HCT116 (cell line): ENCODE data around the gene CHSY3. TPM values are rescaled to one million over a fixed set of nuclear protein-coding genes. Genes with fewer than 3 reads are reported as not detected.

Experiments
- ATAC-seq: fragments of 200-7000 bp; cut with Tn5 transposase; 2 replicates; pipeline ENCODE4 v1.9.1; 2020; ENCODE audit warnings: mild to moderate bottlenecking, moderate library complexity
- BruUV-seq: library from RNA; stranded (reverse); fragments of 400-500 nt; replicated peaks from 2 replicates; lab custom pipeline; 2021; lab: Mats Ljungman, UMichigan
- CTCF ChIA-PET: fragments of 300-600 bp; sonication (Branson Sonifier 250); formaldehyde crosslinking; loops from one replicate; lab custom pipeline; 2021; ENCODE audit warnings: antibody characterized with exemption; lab: Charles Lee
- POLR2A ChIA-PET: fragments of 300-600, 350-600 bp; sonication (Branson Sonifier 250); formaldehyde crosslinking; loops from one replicate; lab custom pipeline; 2021; ENCODE audit warnings: antibody characterized with exemption; lab: Charles Lee
- RAD21 ChIA-PET, 2 experiments: fragments of 300-600 bp; sonication (Branson Sonifier 250); formaldehyde crosslinking; loops; one replicate each; lab custom pipeline; 2023; ENCODE audit warnings: low total read pairs in 2 of 2; ENCODE audit not compliant: uncharacterized antibody in 2 of 2, unreplicated experiment in 2 of 2, low non-redundant PET in 1 of 2; lab: Charles Lee
- DNase-seq: peaks from one replicate; pipeline ENCODE4 v3.0.0-alpha.2; 2010; ENCODE audit warnings: low read depth, low spot score
- H2AFZ ChIP-seq: fragments of 200-600 bp; shearing (Covaris generic), sonication (generic); 2 replicates; pipeline ENCODE4 v1.6.1; 2017; ENCODE audit warnings: low read depth, mixed run types, mixed read lengths, antibody characterized with exemption, low read length; ENCODE audit not compliant: poor library complexity, severe bottlenecking
- H3K27ac ChIP-seq: 2 replicates; pipeline ENCODE4 v1.5.1; 2012; ENCODE audit warnings: low read depth, low read length
- H3K27me3 ChIP-seq: fragments of 200-600 bp; sonication (generic); 2 replicates; pipeline ENCODE4 v1.6.1; 2016; ENCODE audit warnings: mixed run types, low read length, mixed read lengths; ENCODE audit not compliant: insufficient read depth
- H3K36me3 ChIP-seq, 2 experiments: fragments of 200-500 bp in 1 of 2; fragments of 200-600 bp in 1 of 2; sonication (Bioruptor generic) in 1 of 2; sonication (generic) in 1 of 2; 2 replicates each; pipeline versions ENCODE4 v1.5.1 to v1.6.1; 2014 to 2016; ENCODE audit warnings: low read length in 2 of 2, inconsistent platforms in 1 of 2, mixed read lengths in 1 of 2, mixed run types in 1 of 2; ENCODE audit not compliant: insufficient read depth in 2 of 2, control insufficient read depth in 1 of 2
- H3K4me1 ChIP-seq, 2 experiments: fragments of 200-600 bp in 1 of 2; sonication (generic) in 1 of 2; 2 replicates each; pipeline versions ENCODE4 v1.5.1 to v1.6.1; 2012 to 2017; ENCODE audit warnings: low read length in 2 of 2, inconsistent platforms in 1 of 2, mild to moderate bottlenecking in 1 of 2, mixed read lengths in 1 of 2, mixed run types in 1 of 2, moderate library complexity in 1 of 2; ENCODE audit not compliant: insufficient read depth in 2 of 2, control insufficient read depth in 1 of 2
- H3K4me2 ChIP-seq: fragments of 200-600 bp; sonication (generic); 2 replicates; pipeline ENCODE4 v1.6.1; 2017; ENCODE audit warnings: mixed run types, low read length, mixed read lengths
- H3K4me3 ChIP-seq, 2 experiments: fragments of 200-600 bp in 1 of 2; sonication (generic) in 1 of 2; replicated peaks in 1 of 2; 2 replicates each; pipeline ENCODE4 v1.5.1; 2011 to 2016; ENCODE audit warnings: low read length in 2 of 2, control low read depth in 1 of 2, low read depth in 1 of 2, mild to moderate bottlenecking in 1 of 2, mixed read lengths in 1 of 2, mixed run types in 1 of 2
- H3K79me2 ChIP-seq: fragments of 200-600 bp; sonication (generic); 2 replicates; pipeline ENCODE4 v1.6.1; 2017; ENCODE audit warnings: mild to moderate bottlenecking, mixed run types, low read length, moderate library complexity, mixed read lengths; ENCODE audit not compliant: insufficient read depth
- H3K9ac ChIP-seq: fragments of 200-600 bp; sonication (generic); 2 replicates; pipeline ENCODE4 v1.6.1; 2016; ENCODE audit warnings: low read length, mixed read lengths
- H3K9me2 ChIP-seq: fragments of 200-600 bp; sonication (generic), shearing (Covaris generic); 2 replicates; pipeline ENCODE4 v1.6.1; 2017; ENCODE audit warnings: mixed run types, mild to moderate bottlenecking, moderate library complexity; ENCODE audit not compliant: insufficient read depth
- H3K9me3 ChIP-seq, 2 experiments: fragments of 200-500 bp in 1 of 2; fragments of 200-600 bp in 1 of 2; sonication (Bioruptor generic) in 1 of 2; sonication (generic) in 1 of 2; 2 replicates each; pipeline ENCODE4 v1.6.1; 2014 to 2017; ENCODE audit warnings: low read length in 2 of 2, mixed read lengths in 2 of 2, inconsistent platforms in 1 of 2, low read depth in 1 of 2, mild to moderate bottlenecking in 1 of 2, mixed run types in 1 of 2, moderate library complexity in 1 of 2; ENCODE audit not compliant: control insufficient read depth in 1 of 2, insufficient read depth in 1 of 2
- H4K20me1 ChIP-seq: fragments of 200-600 bp; sonication (generic), shearing (Covaris generic); 2 replicates; pipeline ENCODE4 v1.6.1; 2017; ENCODE audit warnings: mixed run types, mild to moderate bottlenecking, moderate library complexity; ENCODE audit not compliant: insufficient read depth
- ATF3 ChIP-seq: IDR thresholded peaks from 2 replicates; pipeline ENCODE4 v1.6.1; 2012
- CBX3 ChIP-seq: IDR thresholded peaks from 2 replicates; pipeline ENCODE4 v1.6.1; 2012; ENCODE audit warnings: low read depth
- CEBPB ChIP-seq: IDR thresholded peaks from 2 replicates; pipeline ENCODE4 v1.6.1; 2012; ENCODE audit warnings: low read depth
- CTCF ChIP-seq, 3 experiments: fragments of 200-600 bp in 1 of 3; sonication (generic) in 1 of 3; IDR thresholded peaks in 2 of 3; conservative IDR thresholded peaks in 1 of 3; 2 replicates each; pipeline ENCODE4 v1.5.1; 2012 to 2017; ENCODE audit warnings: low read depth in 2 of 3, low read length in 2 of 3, antibody characterized with exemption in 1 of 3, borderline replicate concordance in 1 of 3, control low read depth in 1 of 3, mild to moderate bottlenecking in 1 of 3, mixed read lengths in 1 of 3, mixed run types in 1 of 3, moderate library complexity in 1 of 3; ENCODE audit not compliant: insufficient read depth in 1 of 3
- EGR1 ChIP-seq: IDR thresholded peaks from 2 replicates; pipeline ENCODE4 v1.6.1; 2012; ENCODE audit warnings: low read depth
- ELF1 ChIP-seq: IDR thresholded peaks from 2 replicates; pipeline ENCODE4 v1.6.1; 2012; ENCODE audit warnings: low read depth, borderline replicate concordance
- EZH2 ChIP-seq: fragments of 200-600 bp; sonication (generic); IDR thresholded peaks from 2 replicates; pipeline ENCODE4 v1.6.1; 2017; ENCODE audit warnings: antibody characterized with exemption, mixed run types
- EZH2phosphoT487 ChIP-seq: fragments of 200-600 bp; IDR thresholded peaks from 2 replicates; pipeline ENCODE4 v1.6.1; 2018; ENCODE audit warnings: antibody characterized with exemption, borderline replicate concordance
- FOSL1 ChIP-seq: IDR thresholded peaks from 2 replicates; pipeline ENCODE4 v1.6.1; 2012; ENCODE audit warnings: low read depth
- JUND ChIP-seq: IDR thresholded peaks from 2 replicates; pipeline ENCODE4 v1.6.1; 2012
- MAX ChIP-seq: IDR thresholded peaks from 2 replicates; pipeline ENCODE4 v1.6.1; 2012
- POLR2A ChIP-seq: IDR thresholded peaks from 2 replicates; pipeline ENCODE4 v1.7.0; 2011; ENCODE audit warnings: borderline replicate concordance; ENCODE audit not compliant: insufficient read depth, insufficient read length; ENCODE audit errors: extremely low read depth
- REST ChIP-seq: IDR thresholded peaks from 2 replicates; pipeline ENCODE4 v1.6.1; 2012; ENCODE audit warnings: low read depth
- SIN3A ChIP-seq: IDR thresholded peaks from 2 replicates; pipeline ENCODE4 v1.6.1; 2012; ENCODE audit warnings: low read depth
- SRF ChIP-seq: IDR thresholded peaks from 2 replicates; pipeline ENCODE4 v1.6.1; 2012; ENCODE audit warnings: low read depth
- TCF7L2 ChIP-seq: IDR thresholded peaks from 2 replicates; pipeline ENCODE4 v1.7.0; 2011; ENCODE audit warnings: borderline replicate concordance, inconsistent platforms; ENCODE audit not compliant: insufficient read depth, insufficient read length; ENCODE audit errors: extremely low read depth
- YY1 ChIP-seq: IDR thresholded peaks from 2 replicates; pipeline ENCODE4 v1.6.1; 2011; ENCODE audit warnings: low read length, low read depth, moderate library complexity, mild to moderate bottlenecking; ENCODE audit not compliant: insufficient replicate concordance; ENCODE audit errors: extremely low read depth
- ZBTB33 ChIP-seq: IDR thresholded peaks from 2 replicates; pipeline ENCODE4 v1.6.1; 2011; ENCODE audit warnings: mild to moderate bottlenecking, low read length, moderate library complexity; ENCODE audit not compliant: insufficient replicate concordance; ENCODE audit errors: extremely low read depth
- ZFX ChIP-seq: fragments of 450-650 bp; IDR thresholded peaks from 2 replicates; pipeline ENCODE4 v1.6.1; 2017
- ZNF274 ChIP-seq: fragments of 200-500 bp; sonication (Bioruptor generic); IDR thresholded peaks from 2 replicates; pipeline ENCODE4 v1.6.1; 2014; ENCODE audit warnings: mild to moderate bottlenecking, low read depth, low read length, inconsistent platforms
- intact Hi-C: fragments of 100-400 bp; cut with micrococcal nuclease; formaldehyde crosslinking; loops from 2 replicates; pipeline ENCODE4 v1.10.0; 2022
- total RNA-seq: library from RNA; stranded (reverse); gene quantifications from one replicate; pipeline ENCODE4 v1.2.1, GENCODE V29; 2021; ENCODE audit not compliant: unreplicated experiment

CHSY3 gene
- total RNA-seq, 1 experiment from 2014 or later, result 2.3 TPM

GRCh38 chr5:130234816-130235215, 330.6 kb downstream of the CHSY3 start:
- Histone ChIP-seq H2AFZ (no peak overlapping the region), H3K4me2 (no peak overlapping the region), H3K9ac (no peak overlapping the region), H3K27me3 (no peaks in the 10 kb centered on the region), H3K4me1 (no peaks in the 10 kb centered on the region), H3K36me3 (no peaks in the 10 kb centered on the region), H3K27ac (no peak overlapping the region), H4K20me1 (no peaks in the 10 kb centered on the region), H3K9me2 (no peaks in the 10 kb centered on the region), H3K79me2 (no peaks in the 10 kb centered on the region), H3K4me3 (no peak overlapping the region), H3K9me3 (no peaks in the 10 kb centered on the region)
- ChIA-PET CTCF (no interaction called here), POLR2A (no interaction called here), RAD21 (no interaction called here)
- intact Hi-C loops, result no loop called here
- ATAC-seq, result no peak
- no TSS peak for BruUV-seq
- TF ChIP-seq JUND (no peak), ZNF274 (no peak), ATF3 (no peak), ZBTB33 (no peak), CEBPB (no peak), EZH2phosphoT487 (no peak), YY1 (no peak), TCF7L2 (no peak), REST (no peak), MAX (no peak), FOSL1 (no peak), CTCF (IDR thresholded peaks at IDR 0.05 in 2 of 3, conservative IDR thresholded peaks at IDR 0.05 in 1 of 3; ENCODE audit: borderline replicate concordance in 1 of 3, insufficient read depth in 1 of 3, low read depth in 2 of 3, low read length in 2 of 3) (no peak), EGR1 (no peak), SIN3A (no peak), POLR2A (no peak), ELF1 (no peak), CBX3 (no peak), ZFX (no peak), EZH2 (no peak), SRF (no peak)
- no peak for DNase-seq
